Ishikawa (cell line): ENCODE results near the gene RALA.

Experiments
- CEBPB ChIP-seq: IDR thresholded peaks from 2 replicates; pipeline ENCODE4 v1.6.1; 2012
- CREB1 ChIP-seq: IDR thresholded peaks from 2 replicates; pipeline ENCODE4 v1.6.1; 2012; ENCODE audit warnings: low read depth
- EGR1 ChIP-seq: IDR thresholded peaks from 2 replicates; pipeline ENCODE4 v1.6.1; 2012
- EP300 ChIP-seq: IDR thresholded peaks from 2 replicates; pipeline ENCODE4 v1.6.1; 2012; ENCODE audit warnings: borderline replicate concordance
- FOXM1 ChIP-seq: IDR thresholded peaks from 2 replicates; pipeline ENCODE4 v1.6.1; 2012; ENCODE audit warnings: low read depth, borderline replicate concordance
- MAX ChIP-seq: IDR thresholded peaks from 2 replicates; pipeline ENCODE4 v1.6.1; 2012
- NFIC ChIP-seq: IDR thresholded peaks from 2 replicates; pipeline ENCODE4 v1.6.1; 2012
- RAD21 ChIP-seq: IDR thresholded peaks from 2 replicates; pipeline ENCODE4 v1.6.1; 2012; ENCODE audit warnings: low read depth
- REST ChIP-seq: IDR thresholded peaks from 2 replicates; pipeline ENCODE4 v1.6.1; 2012; ENCODE audit warnings: low read depth, mild to moderate bottlenecking
- TAF1 ChIP-seq: IDR thresholded peaks from 2 replicates; pipeline ENCODE4 v1.6.1; 2012; ENCODE audit warnings: low read depth, mild to moderate bottlenecking
- TCF12 ChIP-seq: IDR thresholded peaks from 2 replicates; pipeline ENCODE4 v1.6.1; 2012; ENCODE audit warnings: low read depth
- TEAD4 ChIP-seq: IDR thresholded peaks from 2 replicates; pipeline ENCODE4 v1.6.1; 2012
- USF1 ChIP-seq: IDR thresholded peaks from 2 replicates; pipeline ENCODE4 v1.6.1; 2012
- YY1 ChIP-seq: IDR thresholded peaks from 2 replicates; pipeline ENCODE4 v1.6.1; 2012; ENCODE audit warnings: low read depth
- ZBTB7A ChIP-seq: IDR thresholded peaks from 2 replicates; pipeline ENCODE4 v1.6.1; 2012; ENCODE audit warnings: low read depth

RALA gene

GRCh38 chr7:39678930-39679709 lies 55.7 kb downstream of the RALA start:
- TF ChIP-seq NFIC (no peak), EP300 (no peak), FOXM1 (no peak), TAF1 (no peak), CEBPB (no peak), MAX (no peak), REST (no peak)

GRCh38 chr7:39681887-39682441 lies 58.6 kb downstream of the RALA start:
- TF ChIP-seq FOXM1, result no peak

- TF ChIP-seq YY1 (no peak), USF1 (no peak), TEAD4 (no peak), EP300 (no peak), RAD21 (no peak), TCF12 (no peak), TAF1 (no peak), ZBTB7A (no peak), CREB1 (no peak), EGR1 (no peak), MAX (no peak), CEBPB (no peak)
Observed at GRCh38 chr7:39683216-39683845, 60.0 kb downstream of the RALA start.

GRCh38 chr7:39686261-39686924 lies 63.0 kb downstream of the RALA start:
- TF ChIP-seq EP300, result no peak
- no peak for TF ChIP-seq YY1
- TF ChIP-seq RAD21, result no peak
- TF ChIP-seq REST, result no peak
- TF ChIP-seq EGR1, result no peak
- TF ChIP-seq ZBTB7A, result no peak
- no peak for TF ChIP-seq MAX
- TF ChIP-seq CREB1, result no peak
- TF ChIP-seq FOXM1, result no peak
- TF ChIP-seq NFIC, result no peak
- no peak for TF ChIP-seq USF1
- no peak for TF ChIP-seq TEAD4
- TF ChIP-seq CEBPB, result no peak
- TF ChIP-seq TAF1, result no peak
- no peak for TF ChIP-seq TCF12

- no peak for TF ChIP-seq CREB1
- TF ChIP-seq ZBTB7A, result no peak
- TF ChIP-seq RAD21, result no peak
- no peak for TF ChIP-seq EP300
- TF ChIP-seq FOXM1, result no peak
- TF ChIP-seq EGR1, result no peak
- TF ChIP-seq CEBPB, result no peak
- no peak for TF ChIP-seq MAX
- TF ChIP-seq NFIC, result no peak
- no peak for TF ChIP-seq REST
- TF ChIP-seq TAF1, result no peak
- TF ChIP-seq USF1, result no peak
- no peak for TF ChIP-seq YY1
- TF ChIP-seq TCF12, result no peak
- no peak for TF ChIP-seq TEAD4
Observed at GRCh38 chr7:39688611-39689480, 65.5 kb downstream of the RALA start.
